Thyroid gland (tissue), 4 donors: Measurements from ENCODE around the gene PRDM12.
"Not testable (repeated sequence)": the region's sequence is repeated elsewhere in the genome, so short reads cannot be mapped to it uniquely, and the experiment has no call there.

Experiments used
- CTCF ChIP-seq, 6 experiments: fragments of 200-600 bp in 3 of 6; fragments of 450-650 bp in 3 of 6; sonication (generic) in 3 of 6; IDR thresholded peaks; one replicate each; pipeline ENCODE4 v1.5.1; 2016 to 2019; ENCODE audit warnings: antibody characterized with exemption in 6 of 6, mild to moderate bottlenecking in 2 of 6, inconsistent platforms in 1 of 6, moderate library complexity in 1 of 6
- POLR2A ChIP-seq, 2 donors: fragments of 450-650 bp; IDR thresholded peaks; one replicate each; pipeline ENCODE4 v1.6.1; 2017; ENCODE audit warnings: antibody characterized with exemption in 2 of 2, mild to moderate bottlenecking in 2 of 2, moderate library complexity in 1 of 2

GRCh38 chr9:130685945-130686344 is 21.6 kb downstream of the PRDM12 start:
- TF ChIP-seq CTCF, POLR2A (IDR thresholded peaks at IDR 0.05): not testable (repeated sequence)
